SK-N-SH (cell line): ENCODE data around the gene MAP3K2. TPM values are rescaled to one million over a fixed set of nuclear protein-coding genes. Genes with fewer than 3 reads are reported as not detected.

ENCODE experiments used
- CTCF ChIA-PET: fragments of 300-600, 350-600 bp; formaldehyde crosslinking; extraction: SDS; loops from one replicate; lab custom pipeline; 2021; lab: Yijun Ruan, JAX
- POLR2A ChIA-PET: fragments of 350-600 bp; sonication (Branson Sonifier 250); formaldehyde crosslinking; extraction: SDS; loops from one replicate; lab custom pipeline; 2020; ENCODE audit warnings: antibody characterized with exemption, inconsistent platforms; lab: Yijun Ruan, JAX
- DNase-seq: peaks from one replicate; pipeline ENCODE4 v3.0.0; 2012
- H2AFZ ChIP-seq: fragments of 200-600 bp; sonication (generic); 2 replicates; pipeline ENCODE4 v1.8.1; 2016; ENCODE audit warnings: antibody characterized with exemption, mild to moderate bottlenecking, low read depth
- H3F3A ChIP-seq: fragments of 200-600 bp; sonication (generic); replicated peaks from 2 replicates; pipeline ENCODE3; 2016; ENCODE audit warnings: antibody characterized with exemption, mild to moderate bottlenecking; ENCODE audit not compliant: insufficient read depth
- H3K27ac ChIP-seq, 2 experiments: fragments of 200-500 bp in 1 of 2; fragments of 200-600 bp in 1 of 2; sonication (Bioruptor generic) in 1 of 2; sonication (generic), shearing (Covaris generic) in 1 of 2; 2 replicates each; pipeline versions ENCODE4 v1.5.1 to v1.6.1; 2014 to 2016; ENCODE audit warnings: low read depth in 2 of 2, inconsistent platforms in 1 of 2, low read length in 1 of 2, mild to moderate bottlenecking in 1 of 2, mixed read lengths in 1 of 2
- H3K27me3 ChIP-seq: fragments of 200-600 bp; sonication (generic), shearing (Covaris generic); 2 replicates; pipeline ENCODE4 v1.6.1; 2016; ENCODE audit warnings: mixed run types; ENCODE audit not compliant: insufficient read depth
- H3K36me3 ChIP-seq, 2 experiments: fragments of 200-500 bp in 1 of 2; fragments of 200-600 bp in 1 of 2; sonication (Bioruptor generic) in 1 of 2; sonication (generic) in 1 of 2; replicated peaks in 1 of 2; 2 replicates each; pipeline versions ENCODE3 to v1.5.1; 2014 to 2016; ENCODE audit warnings: low read length in 1 of 2, mild to moderate bottlenecking in 1 of 2; ENCODE audit not compliant: insufficient read depth in 2 of 2, control insufficient read depth in 1 of 2
- H3K4me1 ChIP-seq, 2 experiments: fragments of 200-500 bp in 1 of 2; fragments of 200-600 bp in 1 of 2; sonication (Bioruptor generic) in 1 of 2; sonication (generic), shearing (Covaris generic) in 1 of 2; 2 replicates each; pipeline versions ENCODE4 v1.5.1 to v1.6.1; 2014 to 2016; ENCODE audit warnings: low read depth in 1 of 2, low read length in 1 of 2, mixed run types in 1 of 2; ENCODE audit not compliant: insufficient read depth in 2 of 2, control insufficient read depth in 1 of 2
- H3K4me2 ChIP-seq: fragments of 200-600 bp; sonication (generic), shearing (Covaris generic); 2 replicates; pipeline ENCODE4 v1.6.1; 2017; ENCODE audit warnings: mixed run types
- H3K4me3 ChIP-seq, 2 experiments: fragments of 200-500 bp in 1 of 2; fragments of 200-600 bp in 1 of 2; sonication (Bioruptor generic) in 1 of 2; sonication (generic), shearing (Covaris generic) in 1 of 2; 2 replicates each; pipeline versions ENCODE4 v1.5.1 to v1.8.1; 2014 to 2016; ENCODE audit warnings: low read depth in 2 of 2, inconsistent platforms in 1 of 2, low read length in 1 of 2, mild to moderate bottlenecking in 1 of 2, mixed read lengths in 1 of 2, moderate library complexity in 1 of 2
- H3K79me2 ChIP-seq: fragments of 200-600 bp; sonication (generic); 2 replicates; pipeline ENCODE4 v1.8.1; 2017; ENCODE audit warnings: mild to moderate bottlenecking; ENCODE audit not compliant: insufficient read depth
- H3K9ac ChIP-seq: fragments of 200-600 bp; sonication (generic); 2 replicates; pipeline ENCODE4 v1.6.1; 2017; ENCODE audit warnings: mixed run types
- H3K9me2 ChIP-seq: fragments of 200-600 bp; sonication (generic); 2 replicates; pipeline ENCODE4 v1.6.1; 2017; ENCODE audit warnings: mixed run types
- H3K9me3 ChIP-seq: fragments of 200-600 bp; sonication (generic); 2 replicates; pipeline ENCODE4 v1.6.1; 2017; ENCODE audit warnings: mixed run types, mild to moderate bottlenecking, moderate library complexity
- H4K20me1 ChIP-seq: fragments of 200-600 bp; sonication (generic); 2 replicates; pipeline ENCODE4 v1.6.1; 2017; ENCODE audit warnings: mild to moderate bottlenecking, mixed run types; ENCODE audit not compliant: insufficient read depth
- ELF1 ChIP-seq: IDR thresholded peaks from 2 replicates; pipeline ENCODE4 v1.4.0; 2012
- FOSL2 ChIP-seq: IDR thresholded peaks from 2 replicates; pipeline ENCODE4 v1.4.0; 2012; ENCODE audit warnings: low read depth, mild to moderate bottlenecking, moderate library complexity, borderline replicate concordance
- FOXM1 ChIP-seq: IDR thresholded peaks from 2 replicates; pipeline ENCODE4 v1.4.0; 2012; ENCODE audit warnings: low read depth, mild to moderate bottlenecking
- GABPA ChIP-seq: IDR thresholded peaks from 2 replicates; pipeline ENCODE4 v1.4.0; 2012; ENCODE audit warnings: low read depth, mild to moderate bottlenecking
- MXI1 ChIP-seq: IDR thresholded peaks from 2 replicates; pipeline ENCODE4 v1.6.1; 2012; ENCODE audit warnings: mild to moderate bottlenecking, low read depth, low read length, improper control_type of control experiment
- NRF1 ChIP-seq: IDR thresholded peaks from 2 replicates; pipeline ENCODE4 v1.6.1; 2012; ENCODE audit warnings: low read depth, mild to moderate bottlenecking, low read length
- RFX5 ChIP-seq: IDR thresholded peaks from 2 replicates; pipeline ENCODE4 v1.6.1; 2012; ENCODE audit warnings: mild to moderate bottlenecking, improper control_type of control experiment, low read length
- SIN3A ChIP-seq: IDR thresholded peaks from 2 replicates; pipeline ENCODE4 v1.6.1; 2012; ENCODE audit warnings: low read depth, mild to moderate bottlenecking, low read length, moderate library complexity, borderline replicate concordance
- TCF12 ChIP-seq: IDR thresholded peaks from 2 replicates; pipeline ENCODE4 v1.4.0; 2012
- TEAD4 ChIP-seq: IDR thresholded peaks from 2 replicates; pipeline ENCODE4 v1.4.0; 2012; ENCODE audit warnings: mild to moderate bottlenecking, borderline replicate concordance; ENCODE audit not compliant: insufficient read depth
- WGBS: methylation state at CpG from one replicate; pipeline ENCODE4 v1.1.6; 2017; ENCODE audit warnings: low lambda C conversion rate; 5-methylcytosine and 5-hydroxymethylcytosine counted together
- polyA plus RNA-seq, 3 experiments: library from polyadenylated mRNA; depleted of rRNA; stranded (reverse); fragments of >200 nt; gene quantifications; 2 replicates each; pipeline ENCODE4 v1.2.3, GENCODE V29; 2012
- TF ChIP-seq, protein P1 (sequence below): fragments of 150-350 bp; IDR thresholded peaks from 2 replicates; pipeline ENCODE4 v1.6.1; 2017; ENCODE audit warnings: antibody characterized with exemption, low read length, low read depth, borderline replicate concordance
- TF ChIP-seq, protein P2 (sequence below): IDR thresholded peaks from 2 replicates; pipeline ENCODE4 v1.4.0; 2012; ENCODE audit warnings: low read depth, borderline replicate concordance
- TF ChIP-seq, protein P3 (sequence below): IDR thresholded peaks from 2 replicates; pipeline ENCODE4 v1.4.0; 2012; ENCODE audit warnings: low read depth
- TF ChIP-seq, protein P4 (sequence below): IDR thresholded peaks from 2 replicates; pipeline ENCODE4 v1.4.0; 2012; ENCODE audit warnings: low read depth, borderline replicate concordance

The MAP3K2 gene
- polyA plus RNA-seq, 1 of the 3 experiments (the other 2 are of a cell fraction): 2.7 TPM

DNA sequence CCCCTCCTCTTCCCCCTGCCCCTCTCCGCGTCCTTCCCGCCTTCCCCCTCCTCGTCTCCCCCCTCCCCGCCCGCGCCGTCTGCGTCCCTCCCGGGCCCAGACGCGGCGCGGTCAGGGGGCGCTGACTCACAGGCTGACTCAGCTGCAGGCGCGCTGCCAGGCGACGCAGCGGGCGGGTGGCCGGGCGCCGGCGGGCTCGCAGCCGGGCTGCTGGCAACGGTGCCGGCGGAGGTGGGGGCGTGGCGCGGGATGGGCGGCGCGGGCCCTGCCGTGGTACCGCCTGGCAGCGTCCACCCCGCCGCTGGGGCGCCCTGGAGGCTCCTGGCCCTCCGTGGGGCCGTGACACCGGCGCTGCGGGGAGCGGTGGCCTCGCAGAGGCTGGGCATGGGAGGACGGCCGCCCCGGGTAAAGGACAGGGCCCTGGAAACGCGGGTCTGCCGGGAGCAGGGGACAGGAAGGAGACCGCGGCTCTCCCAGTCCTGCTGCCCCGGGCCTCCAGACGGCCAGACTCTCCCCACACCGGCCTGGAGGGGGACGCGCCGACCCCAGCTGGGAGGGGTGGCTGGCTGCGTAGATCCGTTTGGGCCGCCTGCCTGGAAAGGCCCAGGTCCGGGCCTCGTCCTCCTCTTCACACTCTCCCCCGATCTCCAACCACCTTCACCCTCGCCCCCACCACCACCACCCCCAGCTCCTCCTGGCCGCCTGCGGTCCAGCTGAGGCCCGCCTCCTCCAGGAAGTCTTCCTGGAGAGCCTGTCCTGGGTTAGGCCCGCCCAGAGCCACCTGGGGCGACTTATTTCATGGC, 20.4 kb upstream of the MAP3K2 start (continued):
- no peak for TF ChIP-seq TEAD4
- TF ChIP-seq, protein P1, sequence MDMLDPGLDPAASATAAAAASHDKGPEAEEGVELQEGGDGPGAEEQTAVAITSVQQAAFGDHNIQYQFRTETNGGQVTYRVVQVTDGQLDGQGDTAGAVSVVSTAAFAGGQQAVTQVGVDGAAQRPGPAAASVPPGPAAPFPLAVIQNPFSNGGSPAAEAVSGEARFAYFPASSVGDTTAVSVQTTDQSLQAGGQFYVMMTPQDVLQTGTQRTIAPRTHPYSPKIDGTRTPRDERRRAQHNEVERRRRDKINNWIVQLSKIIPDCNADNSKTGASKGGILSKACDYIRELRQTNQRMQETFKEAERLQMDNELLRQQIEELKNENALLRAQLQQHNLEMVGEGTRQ: no peak
- TF ChIP-seq GABPA: no peak
- peak; percentile 26; the same call in 1 of the 2 replicates for TF ChIP-seq NRF1
- TF ChIP-seq, protein P2, sequence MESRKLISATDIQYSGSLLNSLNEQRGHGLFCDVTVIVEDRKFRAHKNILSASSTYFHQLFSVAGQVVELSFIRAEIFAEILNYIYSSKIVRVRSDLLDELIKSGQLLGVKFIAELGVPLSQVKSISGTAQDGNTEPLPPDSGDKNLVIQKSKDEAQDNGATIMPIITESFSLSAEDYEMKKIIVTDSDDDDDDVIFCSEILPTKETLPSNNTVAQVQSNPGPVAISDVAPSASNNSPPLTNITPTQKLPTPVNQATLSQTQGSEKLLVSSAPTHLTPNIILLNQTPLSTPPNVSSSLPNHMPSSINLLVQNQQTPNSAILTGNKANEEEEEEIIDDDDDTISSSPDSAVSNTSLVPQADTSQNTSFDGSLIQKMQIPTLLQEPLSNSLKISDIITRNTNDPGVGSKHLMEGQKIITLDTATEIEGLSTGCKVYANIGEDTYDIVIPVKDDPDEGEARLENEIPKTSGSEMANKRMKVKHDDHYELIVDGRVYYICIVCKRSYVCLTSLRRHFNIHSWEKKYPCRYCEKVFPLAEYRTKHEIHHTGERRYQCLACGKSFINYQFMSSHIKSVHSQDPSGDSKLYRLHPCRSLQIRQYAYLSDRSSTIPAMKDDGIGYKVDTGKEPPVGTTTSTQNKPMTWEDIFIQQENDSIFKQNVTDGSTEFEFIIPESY: peak; percentile 37; the same call in 1 of the 2 replicates

DNA sequence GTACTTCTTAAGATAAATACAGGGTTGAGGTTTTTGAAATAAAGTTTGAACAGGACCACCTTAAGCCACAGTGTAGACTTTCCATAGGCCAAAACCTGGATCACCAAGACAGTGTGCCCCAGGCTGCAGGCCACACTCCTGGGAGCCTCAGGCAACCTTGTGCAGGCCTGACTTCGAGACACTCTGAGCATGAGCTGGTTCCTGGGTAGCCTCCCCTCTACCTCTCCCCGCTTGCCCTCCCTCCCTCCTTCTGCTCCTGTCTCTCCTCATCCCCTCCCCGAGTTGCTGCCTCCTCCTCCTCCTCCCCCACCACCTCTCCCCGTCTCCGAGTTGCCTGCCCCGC, 19.9 kb upstream of the MAP3K2 start:
- no peak overlapping the region for H2AFZ ChIP-seq
- H3K27me3 ChIP-seq: no peaks in the 10 kb centered on the region
- H3K27ac ChIP-seq: peak overlapping the region; percentile 78 to 86
- WGBS: 4% methylated on average over 6 of the region's 6 CpGs
- ChIA-PET CTCF (interaction anchor here (0.6 to 1.5 kb wide), 5 partner anchors 8 to 211 kb away, joined by 3 to 4 read pairs (median 4); no protein-coding TSS in a partner anchor), POLR2A (no interaction called here)
- DNase-seq: no peak
- no peaks in the 10 kb centered on the region for H3K9me3 ChIP-seq
- no peaks in the 10 kb centered on the region for H3K36me3 ChIP-seq
- no peak overlapping the region for H3K9ac ChIP-seq
- peaks cover 32% of the 10 kb centered on the region for H3F3A ChIP-seq
- H4K20me1 ChIP-seq: no peaks in the 10 kb centered on the region
- peaks cover 16 to 36% of the 10 kb centered on the region in 2 experiments for H3K4me1 ChIP-seq
- no peaks in the 10 kb centered on the region for H3K79me2 ChIP-seq
- H3K4me2 ChIP-seq: no peak overlapping the region; the same call in 1 of the 2 replicates
- H3K4me3 ChIP-seq: peak overlapping the region in 1 of 2 experiments; percentile 53; a peak in 1 of 4 replicates
- TF ChIP-seq, protein P3, sequence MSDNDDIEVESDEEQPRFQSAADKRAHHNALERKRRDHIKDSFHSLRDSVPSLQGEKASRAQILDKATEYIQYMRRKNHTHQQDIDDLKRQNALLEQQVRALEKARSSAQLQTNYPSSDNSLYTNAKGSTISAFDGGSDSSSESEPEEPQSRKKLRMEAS: peak; percentile 90
- TF ChIP-seq TCF12 (no peak), FOXM1 (no peak), MXI1 (no peak)
- H3K9me2 ChIP-seq: no peaks in the 10 kb centered on the region

DNA sequence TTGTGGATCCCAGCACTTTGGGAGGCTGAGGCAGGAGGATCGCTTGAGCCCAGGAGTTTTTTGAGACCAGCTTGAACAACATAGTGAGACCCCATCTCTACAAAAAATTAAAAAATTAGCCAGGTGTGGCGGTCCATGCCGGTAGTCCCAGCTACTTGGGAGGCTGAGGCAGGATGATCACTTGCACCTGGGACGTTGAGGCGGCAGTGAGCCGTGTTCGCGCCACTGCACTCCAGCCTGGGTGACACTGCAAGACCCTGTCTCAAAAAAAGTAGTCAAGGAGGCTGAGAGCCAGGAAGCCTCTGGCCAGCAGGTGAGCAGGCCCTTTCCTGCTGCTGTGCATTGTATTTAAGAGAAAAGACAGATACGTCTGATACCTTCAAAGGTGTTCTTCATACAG, 19.3 kb upstream of the MAP3K2 start:
- POLR2A ChIA-PET: no interaction called here

More for the DNA sequence above, 19.3 kb upstream of the MAP3K2 start:
- DNase-seq: no peak
- Histone ChIP-seq H3K27ac (peak overlapping the region; percentile 78 to 86; a peak in 3 of 4 replicates), H3K4me1 (peaks cover 16 to 36% of the 10 kb centered on the region in 2 experiments), H3K4me3 (no peak overlapping the region), H3K9me3 (no peaks in the 10 kb centered on the region), H3K36me3 (no peaks in the 10 kb centered on the region), H3K4me2 (no peak overlapping the region; the same call in 1 of the 2 replicates), H2AFZ (no peak overlapping the region), H3K27me3 (no peaks in the 10 kb centered on the region), H4K20me1 (no peaks in the 10 kb centered on the region), H3K9ac (no peak overlapping the region), H3F3A (peaks cover 32% of the 10 kb centered on the region), H3K9me2 (no peaks in the 10 kb centered on the region), H3K79me2 (no peaks in the 10 kb centered on the region)
- 97% methylated on average over 9 of the region's 9 CpGs for WGBS
- CTCF ChIA-PET: interaction anchor here (1.5 kb wide), 1 partner anchor 8 kb away, joined by 4 read pairs; no protein-coding TSS in a partner anchor
- TF ChIP-seq ELF1 (no peak), FOSL2 (no peak), TCF12 (no peak), SIN3A (no peak), RFX5 (no peak)
- TF ChIP-seq, protein P2: no peak
- TF ChIP-seq, protein P4, sequence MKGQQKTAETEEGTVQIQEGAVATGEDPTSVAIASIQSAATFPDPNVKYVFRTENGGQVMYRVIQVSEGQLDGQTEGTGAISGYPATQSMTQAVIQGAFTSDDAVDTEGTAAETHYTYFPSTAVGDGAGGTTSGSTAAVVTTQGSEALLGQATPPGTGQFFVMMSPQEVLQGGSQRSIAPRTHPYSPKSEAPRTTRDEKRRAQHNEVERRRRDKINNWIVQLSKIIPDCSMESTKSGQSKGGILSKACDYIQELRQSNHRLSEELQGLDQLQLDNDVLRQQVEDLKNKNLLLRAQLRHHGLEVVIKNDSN: no peak
